Astrocyte (in vitro differentiated cells and primary cell): ENCODE results near the gene STK39.

ENCODE experiments used
- EZH2 ChIP-seq: IDR thresholded peaks from 2 replicates; pipeline ENCODE4 v1.6.1; 2012; ENCODE audit warnings: mild to moderate bottlenecking, low read length, inconsistent platforms; ENCODE audit not compliant: insufficient read depth
- TF ChIP-seq, protein P1 (sequence below): IDR thresholded peaks from 2 replicates; pipeline ENCODE4 v1.5.1; 2011; ENCODE audit warnings: low read depth, mild to moderate bottlenecking, inconsistent platforms, low read length, moderate library complexity; ENCODE audit not compliant: insufficient read depth

DNA sequence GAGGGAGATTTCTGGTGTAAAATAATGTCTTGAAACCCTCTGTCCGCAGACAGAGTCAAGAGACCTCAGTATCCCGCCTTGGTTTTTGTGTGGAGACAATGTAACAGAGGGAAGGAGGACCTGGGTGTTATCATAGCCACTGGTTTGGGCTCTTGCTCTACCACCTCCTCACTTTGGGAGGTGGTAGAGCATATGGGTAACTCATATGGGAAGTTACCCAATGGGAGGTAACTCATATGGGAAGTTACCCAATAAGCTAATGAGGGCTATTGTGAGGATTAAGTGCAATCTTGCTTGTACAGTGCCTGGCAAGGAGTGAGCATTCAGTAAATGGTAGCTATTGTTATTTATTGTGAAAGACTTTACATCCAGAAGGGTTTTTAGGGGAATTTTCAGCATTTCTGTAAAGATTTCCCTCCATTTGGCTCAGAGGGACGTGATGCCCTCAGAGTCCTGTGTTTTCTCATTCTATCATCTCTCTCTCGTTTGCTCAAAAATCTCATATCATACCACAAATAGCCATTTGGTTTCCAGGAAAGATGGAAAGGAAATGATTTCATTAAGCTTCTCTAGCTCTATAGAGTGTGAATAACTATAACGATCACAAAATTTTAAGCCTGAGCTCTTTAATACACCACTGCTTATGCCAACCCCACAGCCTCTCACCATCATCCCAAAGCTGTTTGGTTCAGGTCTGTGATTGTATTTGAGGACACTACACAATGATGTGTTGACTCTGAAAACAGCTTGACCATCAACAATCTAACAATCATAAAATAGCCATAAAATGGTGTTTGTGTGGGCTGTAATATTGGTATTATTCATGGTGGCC, 307.7 kb downstream of the STK39 start:
- TF ChIP-seq, protein P1, sequence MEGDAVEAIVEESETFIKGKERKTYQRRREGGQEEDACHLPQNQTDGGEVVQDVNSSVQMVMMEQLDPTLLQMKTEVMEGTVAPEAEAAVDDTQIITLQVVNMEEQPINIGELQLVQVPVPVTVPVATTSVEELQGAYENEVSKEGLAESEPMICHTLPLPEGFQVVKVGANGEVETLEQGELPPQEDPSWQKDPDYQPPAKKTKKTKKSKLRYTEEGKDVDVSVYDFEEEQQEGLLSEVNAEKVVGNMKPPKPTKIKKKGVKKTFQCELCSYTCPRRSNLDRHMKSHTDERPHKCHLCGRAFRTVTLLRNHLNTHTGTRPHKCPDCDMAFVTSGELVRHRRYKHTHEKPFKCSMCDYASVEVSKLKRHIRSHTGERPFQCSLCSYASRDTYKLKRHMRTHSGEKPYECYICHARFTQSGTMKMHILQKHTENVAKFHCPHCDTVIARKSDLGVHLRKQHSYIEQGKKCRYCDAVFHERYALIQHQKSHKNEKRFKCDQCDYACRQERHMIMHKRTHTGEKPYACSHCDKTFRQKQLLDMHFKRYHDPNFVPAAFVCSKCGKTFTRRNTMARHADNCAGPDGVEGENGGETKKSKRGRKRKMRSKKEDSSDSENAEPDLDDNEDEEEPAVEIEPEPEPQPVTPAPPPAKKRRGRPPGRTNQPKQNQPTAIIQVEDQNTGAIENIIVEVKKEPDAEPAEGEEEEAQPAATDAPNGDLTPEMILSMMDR = no peak
- TF ChIP-seq EZH2 = no peak
